Measurements from ENCODE around the gene MGST3. TPM values are rescaled to one million over a fixed set of nuclear protein-coding genes. Genes with fewer than 3 reads are reported as not detected.
"Not testable (repeated sequence)": the region's sequence is repeated elsewhere in the genome, so short reads cannot be mapped to it uniquely, and the experiment has no call there.

MGST3 gene
- total RNA-seq, 1 donor: 17.8 TPM

DNA sequence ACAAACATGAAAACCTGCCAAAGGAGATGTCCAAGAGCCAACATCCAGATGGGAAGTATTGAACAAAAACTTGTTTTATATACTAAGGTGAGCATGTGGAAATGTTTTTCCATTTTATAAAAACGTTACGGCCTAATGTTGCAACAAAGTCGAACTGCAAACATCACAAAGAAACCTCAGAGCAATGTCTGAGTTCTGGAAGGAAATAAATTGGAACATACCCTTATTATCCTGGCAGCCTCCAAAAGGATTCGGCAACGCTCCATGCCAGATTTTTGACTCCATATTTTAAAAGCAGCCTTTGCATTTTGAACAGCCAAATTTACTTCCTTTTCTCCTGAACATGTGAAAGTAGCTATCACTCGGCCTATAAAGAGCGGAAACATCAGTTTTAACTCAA, 64.0 kb downstream of the MGST3 start:
- no peaks in the 10 kb centered on the region for H3K9me3 ChIP-seq (ENCODE audit: low read depth, low read length)
- no peak overlapping the region for H3K4me3 ChIP-seq (ENCODE audit: low read length)
- peaks cover 32% of the 10 kb centered on the region for H3K4me1 ChIP-seq (ENCODE audit: insufficient read depth, low read length)
- no peaks in the 10 kb centered on the region for H3K27me3 ChIP-seq (ENCODE audit: insufficient read depth, low read length)

DNA sequence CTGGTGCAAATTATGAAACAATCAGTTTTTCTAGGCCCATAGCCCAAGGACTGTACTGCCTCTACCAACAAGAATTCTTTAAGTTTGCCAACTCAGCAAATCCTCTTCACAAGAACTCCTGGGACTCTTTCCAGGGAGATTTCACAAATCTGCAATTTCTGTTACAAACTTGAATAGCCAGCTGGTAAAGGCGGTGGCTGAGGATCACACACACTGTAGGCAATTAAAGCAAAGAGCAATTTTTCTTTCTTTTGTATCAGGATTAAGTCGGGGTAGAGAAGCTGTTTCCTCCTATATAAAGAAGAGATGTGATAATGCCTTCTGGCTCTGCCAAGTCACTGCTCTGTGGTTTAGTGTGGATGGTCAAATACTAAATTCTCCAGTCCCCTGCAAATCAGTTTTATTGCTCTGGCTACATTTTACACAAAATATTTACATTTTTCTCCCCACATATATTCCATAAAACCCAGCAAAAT, 65.6 kb downstream of the MGST3 start:
- H3K4me1 ChIP-seq (ENCODE audit: insufficient read depth, low read length): peaks cover 32% of the 10 kb centered on the region
- H3K4me3 ChIP-seq (ENCODE audit: low read length): no peak overlapping the region
- H3K27me3 ChIP-seq (ENCODE audit: insufficient read depth, low read length): no peaks in the 10 kb centered on the region
- no peaks in the 10 kb centered on the region for H3K9me3 ChIP-seq (ENCODE audit: low read depth, low read length)

DNA sequence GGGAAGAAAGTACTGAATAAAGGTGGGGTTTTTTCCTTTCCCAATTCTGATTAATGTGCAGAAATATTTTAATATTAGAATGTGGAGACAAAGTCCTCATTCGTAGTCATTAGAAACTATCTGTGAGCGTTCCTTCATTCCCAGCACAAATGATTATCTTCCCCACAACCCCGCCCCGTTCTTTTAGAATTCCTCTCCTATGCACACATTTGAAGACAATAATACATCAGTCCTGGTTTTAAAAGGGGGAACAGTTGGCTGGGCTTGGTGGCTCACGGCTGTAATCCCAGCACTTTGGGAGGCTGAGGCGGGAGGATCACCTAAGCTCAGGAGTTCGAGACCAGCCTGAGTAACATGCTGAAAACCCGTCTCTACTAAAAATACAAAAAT, 66.5 kb downstream of the MGST3 start:
- Histone ChIP-seq H3K4me3 (ENCODE audit: low read length) (peak overlapping the region; percentile 91), H3K27me3 (ENCODE audit: insufficient read depth, low read length) (no peaks in the 10 kb centered on the region), H3K4me1 (ENCODE audit: insufficient read depth, low read length) (peaks cover 32% of the 10 kb centered on the region), H3K9me3 (ENCODE audit: low read depth, low read length) (no peaks in the 10 kb centered on the region)

DNA sequence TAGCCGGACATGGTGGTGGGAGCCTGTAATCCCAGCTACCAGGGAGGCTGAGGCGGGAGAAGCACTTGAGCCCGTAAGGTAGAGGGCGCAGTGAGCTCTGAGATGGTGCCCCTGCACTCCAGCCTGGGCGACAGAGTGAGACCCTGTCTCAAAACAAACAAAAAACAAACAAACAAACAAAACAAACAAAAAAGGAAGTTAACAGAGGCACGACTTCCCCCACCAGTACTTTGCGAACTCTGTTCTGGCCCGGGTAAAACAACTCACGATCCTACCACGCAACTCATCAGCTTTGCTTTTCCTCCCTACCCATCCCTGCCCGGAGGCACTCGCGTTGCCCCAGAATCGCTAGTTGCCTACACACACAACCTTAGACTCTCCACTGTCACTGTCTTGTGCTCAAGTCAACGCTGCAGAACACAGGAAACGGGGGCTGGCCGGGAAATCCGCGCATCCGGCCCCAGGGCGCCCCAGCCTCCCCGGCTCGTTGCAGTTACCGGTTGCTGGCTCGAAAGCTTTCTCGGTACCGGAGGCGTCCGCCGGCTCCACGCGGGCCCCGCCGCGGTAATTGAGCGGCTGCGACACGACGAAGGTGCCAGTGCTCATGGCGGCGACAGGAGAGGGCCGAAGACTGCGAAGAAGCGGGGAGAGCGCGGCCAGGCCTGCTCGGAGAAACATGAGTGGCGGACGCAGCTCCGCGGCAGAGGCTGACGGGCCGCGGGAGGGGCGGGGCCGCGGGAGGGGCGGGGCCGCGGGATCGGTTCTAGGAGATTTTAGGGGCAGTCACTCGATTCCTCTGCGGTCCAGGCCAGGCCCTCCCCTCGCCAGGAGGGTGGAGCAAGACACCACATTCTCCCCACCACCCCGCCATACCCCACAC, 67.1 kb downstream of the MGST3 start, which contains the start of gene ALDH9A1:
ALDH9A1 (minus strand) TSS at position 682 of the 880 bp plus-strand sequence; CDS start at position 678, 4 bp downstream.
- no peaks in the 10 kb centered on the region for H3K27me3 ChIP-seq (ENCODE audit: insufficient read depth, low read length)
- peaks cover 32% of the 10 kb centered on the region for H3K4me1 ChIP-seq (ENCODE audit: insufficient read depth, low read length)
- peak within 1 kb of the TSS; percentile 91 for H3K4me3 ChIP-seq (ENCODE audit: low read length)

DNA sequence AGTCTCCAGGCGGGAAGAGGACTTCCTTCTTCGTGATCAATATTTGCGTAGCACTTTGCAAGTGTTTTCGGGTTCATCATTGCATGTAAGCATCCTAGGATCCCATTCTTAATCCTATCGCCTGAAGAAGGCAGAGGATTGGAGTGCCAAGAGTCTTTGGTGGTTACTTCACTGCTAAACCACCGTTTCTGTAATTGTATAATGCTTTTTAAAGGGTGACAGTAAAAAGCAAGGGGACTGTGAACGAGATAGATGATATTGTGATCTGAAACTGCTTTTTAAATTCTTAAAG, 67.7 kb downstream of the MGST3 start:
- H3K4me1 ChIP-seq (ENCODE audit: insufficient read depth, low read length): peaks cover 32% of the 10 kb centered on the region
- H3K27me3 ChIP-seq (ENCODE audit: insufficient read depth, low read length): no peaks in the 10 kb centered on the region
- H3K4me3 ChIP-seq (ENCODE audit: low read length): peak overlapping the region; percentile 91
- H3K9me3 ChIP-seq (ENCODE audit: low read depth, low read length): no peaks in the 10 kb centered on the region

More for the DNA sequence above, 67.1 kb downstream of the MGST3 start, which contains the start of gene ALDH9A1:
- no peaks in the 10 kb centered on the region for H3K9me3 ChIP-seq (ENCODE audit: low read depth, low read length)

DNA sequence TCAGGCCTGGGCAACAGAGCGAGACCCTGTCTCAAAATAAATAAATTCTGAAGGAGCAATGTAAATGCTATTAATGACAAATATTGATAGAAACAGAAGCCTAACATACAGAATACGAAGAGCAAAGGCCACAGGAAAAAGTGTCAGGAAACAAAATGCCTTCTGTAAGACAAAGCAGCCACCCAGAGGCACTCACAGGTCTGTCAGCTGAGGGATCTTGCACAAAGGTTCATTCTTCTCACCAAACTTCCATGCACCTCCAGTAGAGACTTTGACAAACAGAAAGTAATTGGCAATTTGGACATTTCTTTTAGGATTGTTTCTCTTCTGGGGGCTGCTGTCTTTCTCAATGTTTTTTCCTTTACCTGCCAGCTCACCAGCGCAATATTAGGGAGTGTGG, 68.5 kb downstream of the MGST3 start:
- Histone ChIP-seq H3K4me3 (ENCODE audit: low read length) (no peak overlapping the region), H3K4me1 (ENCODE audit: insufficient read depth, low read length) (peaks cover 32% of the 10 kb centered on the region), H3K27me3 (ENCODE audit: insufficient read depth, low read length) (no peaks in the 10 kb centered on the region), H3K9me3 (ENCODE audit: low read depth, low read length) (no peaks in the 10 kb centered on the region)

DNA sequence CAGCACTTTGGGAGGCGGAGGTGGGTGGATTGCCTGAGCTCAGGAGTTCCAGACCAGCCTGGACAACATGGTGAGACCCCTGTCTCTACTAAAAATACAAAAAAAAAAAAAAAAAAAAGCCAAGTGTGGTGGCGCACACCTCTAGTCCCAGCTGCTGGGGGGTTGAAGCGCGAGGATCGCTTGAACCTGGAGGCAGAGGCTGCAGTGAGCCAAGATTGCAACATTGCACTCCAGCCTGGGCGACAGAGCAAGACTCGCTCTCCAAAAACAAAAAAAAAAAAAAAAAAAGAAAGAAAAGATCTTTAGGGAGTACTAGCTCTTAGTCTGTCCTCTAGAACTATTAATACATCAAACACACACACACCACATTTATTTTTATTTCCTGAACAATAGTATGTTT, 70.9 kb downstream of the MGST3 start:
- not testable (repeated sequence) for H3K4me3 ChIP-seq (ENCODE audit: low read length); H3K9me3 ChIP-seq (ENCODE audit: low read depth, low read length); H3K27me3 ChIP-seq (ENCODE audit: insufficient read depth, low read length)
- peaks cover 17% of the 10 kb centered on the region for H3K4me1 ChIP-seq (ENCODE audit: insufficient read depth, low read length)

DNA sequence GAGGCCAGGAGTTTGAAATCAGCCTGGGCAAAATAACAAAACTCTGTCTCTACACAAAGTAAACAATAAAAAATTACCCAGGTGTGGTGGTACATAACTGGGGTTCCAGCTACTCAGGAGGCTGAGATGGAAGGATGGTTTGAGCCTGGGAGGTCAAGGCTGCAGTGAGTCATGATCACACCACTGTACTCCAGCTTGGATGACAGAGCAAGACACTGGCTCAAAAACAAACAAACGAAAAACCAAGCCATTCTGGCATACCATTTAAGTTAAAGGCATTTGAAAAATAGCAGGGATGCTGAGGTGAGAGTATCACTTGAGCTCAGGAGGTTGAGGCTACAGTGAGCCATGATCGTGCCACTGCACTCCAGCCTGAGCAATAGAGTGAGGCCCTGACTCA, 72.6 kb downstream of the MGST3 start:
- H3K4me1 ChIP-seq (ENCODE audit: insufficient read depth, low read length): peaks cover 10% of the 10 kb centered on the region
- H3K27me3 ChIP-seq (ENCODE audit: insufficient read depth, low read length): no peaks in the 10 kb centered on the region
- no peak overlapping the region for H3K4me3 ChIP-seq (ENCODE audit: low read length)
- H3K9me3 ChIP-seq (ENCODE audit: low read depth, low read length): no peaks in the 10 kb centered on the region

Other genes starting within 250 kb of the MGST3 start
- not detected for gene RXRG, start 186.1 kb upstream of the MGST3 start, total RNA-seq
- gene LRRC52, start 87.2 kb upstream of the MGST3 start, total RNA-seq: not detected
- gene ALDH9A1, start 67.3 kb downstream of the MGST3 start, total RNA-seq: 28.7 TPM
- gene TMCO1, start 137.6 kb downstream of the MGST3 start, total RNA-seq: 31.9 TPM
- gene UCK2, start 196.4 kb downstream of the MGST3 start, total RNA-seq: 5.2 TPM

Measured in mononuclear cell (primary cell).